Measurements from ENCODE around the gene SURF1.
"Not testable (repeated sequence)": the region's sequence is repeated elsewhere in the genome, so short reads cannot be mapped to it uniquely, and the experiment has no call there.

The SURF1 gene

GRCh38 chr9:133356391-133357091 lies at the start of gene SURF1, which contains the start of gene SURF2:
TSS of gene SURF1 (minus strand) at chr9:133356487. CDS start at chr9:133356453, 34 bp downstream.
TSS of gene SURF2 (plus strand) at chr9:133356550. CDS start at chr9:133356593, 43 bp downstream.
- peak; percentile 29 for DNase-seq

- no peak for DNase-seq
Observed at GRCh38 chr9:133405508-133406438, 49.5 kb upstream of the SURF1 start.

GRCh38 chr9:133404454-133405002 lies 48.2 kb upstream of the SURF1 start:
- DNase-seq: no peak

GRCh38 chr9:133403766-133404453 lies 47.6 kb upstream of the SURF1 start:
- no peak for DNase-seq

GRCh38 chr9:133402689-133403088 lies 46.4 kb upstream of the SURF1 start:
- DNase-seq: no peak

- no peak for DNase-seq
Observed at GRCh38 chr9:133401588-133401987, 45.3 kb upstream of the SURF1 start.

GRCh38 chr9:133400292-133400691 lies 44.0 kb upstream of the SURF1 start:
- DNase-seq: no peak

- DNase-seq: no peak
Observed at GRCh38 chr9:133397895-133398294, 41.6 kb upstream of the SURF1 start.

- no peak for DNase-seq
Observed at GRCh38 chr9:133397370-133397769, 41.1 kb upstream of the SURF1 start.

GRCh38 chr9:133396952-133397351 lies 40.7 kb upstream of the SURF1 start:
- DNase-seq: no peak

GRCh38 chr9:133394687-133395271 lies 38.5 kb upstream of the SURF1 start:
- no peak for DNase-seq

GRCh38 chr9:133393399-133393798 lies 37.1 kb upstream of the SURF1 start:
- DNase-seq: no peak

GRCh38 chr9:133392308-133392707 lies 36.0 kb upstream of the SURF1 start:
- DNase-seq: not testable (repeated sequence)

GRCh38 chr9:133391449-133391848 lies 35.2 kb upstream of the SURF1 start:
- not testable (repeated sequence) for DNase-seq

GRCh38 chr9:133390713-133391112 lies 34.4 kb upstream of the SURF1 start:
- DNase-seq: no peak

- DNase-seq: no peak
Observed at GRCh38 chr9:133389562-133389961, 33.3 kb upstream of the SURF1 start.

- no peak for DNase-seq
Observed at GRCh38 chr9:133389025-133389557, 32.8 kb upstream of the SURF1 start.

GRCh38 chr9:133387680-133388079 lies 31.4 kb upstream of the SURF1 start:
- no peak for DNase-seq

GRCh38 chr9:133386338-133386737 lies 30.1 kb upstream of the SURF1 start:
- no peak for DNase-seq

GRCh38 chr9:133385452-133385851 lies 29.2 kb upstream of the SURF1 start:
- no peak for DNase-seq

- no peak for DNase-seq
Observed at GRCh38 chr9:133384736-133385321, 28.5 kb upstream of the SURF1 start.

- DNase-seq: no peak
Observed at GRCh38 chr9:133383438-133383837, 27.2 kb upstream of the SURF1 start.

All from GDM1 (cell line).